Keratinocyte (primary cell): ENCODE measurements around the gene TBKBP1.

Source experiments
- EZH2 ChIP-seq: IDR thresholded peaks from one replicate; pipeline ENCODE4 v1.6.1; 2012; ENCODE audit warnings: inconsistent platforms, mild to moderate bottlenecking, low read length, moderate library complexity
- TF ChIP-seq, protein P1 (sequence below), 3 experiments: IDR thresholded peaks in 1 of 3; conservative IDR thresholded peaks in 1 of 3; optimal IDR thresholded peaks in 1 of 3; 2 replicates in 2 of 3; 3 replicates in 1 of 3; pipeline versions ENCODE3 to v1.5.1; 2011; ENCODE audit warnings: low read length in 3 of 3, mild to moderate bottlenecking in 3 of 3, moderate library complexity in 2 of 3, control low read depth in 1 of 3, inconsistent platforms in 1 of 3; ENCODE audit not compliant: insufficient read depth in 2 of 3; ENCODE audit errors: extremely low read depth in 1 of 3

DNA sequence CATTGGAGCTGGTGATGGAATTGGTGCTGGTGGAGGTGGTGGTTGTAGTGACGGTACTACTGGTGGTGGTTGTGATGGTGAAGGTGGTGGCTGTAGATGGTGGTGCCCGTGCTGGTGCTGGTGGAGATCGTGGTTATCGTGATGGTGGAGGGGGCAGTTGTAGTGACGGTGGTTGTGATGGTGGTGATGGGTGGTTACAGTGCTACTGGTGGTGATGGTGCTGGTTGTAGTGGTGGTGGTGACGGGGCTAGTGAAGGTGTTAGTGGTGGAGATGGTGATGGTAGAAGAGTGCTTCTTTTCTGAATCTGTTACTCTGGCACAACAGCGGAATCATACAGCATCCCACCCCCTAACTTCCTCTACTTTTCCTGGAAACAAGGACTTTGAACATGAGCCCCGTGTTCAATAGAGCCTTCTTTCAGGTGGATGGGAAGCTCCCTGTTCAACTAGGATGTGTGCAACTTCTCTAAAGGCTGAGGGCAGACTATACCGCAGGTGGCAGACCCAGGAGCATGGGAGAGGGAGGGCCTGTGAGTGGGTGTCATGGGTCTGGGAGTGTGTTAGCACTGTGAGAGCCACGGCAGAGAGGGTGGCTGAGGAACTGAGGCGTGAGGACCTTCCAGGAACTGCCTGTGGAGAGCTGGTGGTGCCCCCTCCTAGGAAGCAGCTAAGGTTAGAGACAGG, 47.3 kb downstream of the TBKBP1 start:
- TF ChIP-seq, protein P1, sequence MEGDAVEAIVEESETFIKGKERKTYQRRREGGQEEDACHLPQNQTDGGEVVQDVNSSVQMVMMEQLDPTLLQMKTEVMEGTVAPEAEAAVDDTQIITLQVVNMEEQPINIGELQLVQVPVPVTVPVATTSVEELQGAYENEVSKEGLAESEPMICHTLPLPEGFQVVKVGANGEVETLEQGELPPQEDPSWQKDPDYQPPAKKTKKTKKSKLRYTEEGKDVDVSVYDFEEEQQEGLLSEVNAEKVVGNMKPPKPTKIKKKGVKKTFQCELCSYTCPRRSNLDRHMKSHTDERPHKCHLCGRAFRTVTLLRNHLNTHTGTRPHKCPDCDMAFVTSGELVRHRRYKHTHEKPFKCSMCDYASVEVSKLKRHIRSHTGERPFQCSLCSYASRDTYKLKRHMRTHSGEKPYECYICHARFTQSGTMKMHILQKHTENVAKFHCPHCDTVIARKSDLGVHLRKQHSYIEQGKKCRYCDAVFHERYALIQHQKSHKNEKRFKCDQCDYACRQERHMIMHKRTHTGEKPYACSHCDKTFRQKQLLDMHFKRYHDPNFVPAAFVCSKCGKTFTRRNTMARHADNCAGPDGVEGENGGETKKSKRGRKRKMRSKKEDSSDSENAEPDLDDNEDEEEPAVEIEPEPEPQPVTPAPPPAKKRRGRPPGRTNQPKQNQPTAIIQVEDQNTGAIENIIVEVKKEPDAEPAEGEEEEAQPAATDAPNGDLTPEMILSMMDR (optimal IDR thresholded peaks at IDR 0.05 in 1 of 3, IDR thresholded peaks at IDR 0.05 in 1 of 3, conservative IDR thresholded peaks at IDR 0.05 in 1 of 3; ENCODE audit: extremely low read depth in 1 of 3, insufficient read depth in 2 of 3, low read length in 3 of 3) = no peak
- TF ChIP-seq EZH2 = no peak
